Thyroid gland (tissue), 4 donors: ENCODE results near the gene AKAP12. TPM values are rescaled to one million over a fixed set of nuclear protein-coding genes. Genes with fewer than 3 reads are reported as not detected.

ENCODE experiments used
- DNase-seq, 2 donors: peaks; one replicate each; pipeline ENCODE4 v3.0.0-alpha.2; 2019
- H3K27ac ChIP-seq, 3 donors: fragments of 200-600 bp; sonication (generic); 1 replicate in 2 of 3; 2 replicates in 1 of 3; pipeline ENCODE4 v1.5.1; 2016 to 2019; ENCODE audit warnings: mild to moderate bottlenecking in 1 of 3, moderate library complexity in 1 of 3
- H3K27me3 ChIP-seq: fragments of 200-600 bp; sonication (generic); one replicate; pipeline ENCODE4 v1.5.1; 2019
- H3K36me3 ChIP-seq, 2 donors: fragments of 200-600 bp; sonication (generic); one replicate each; pipeline ENCODE4 v1.5.1; 2016 to 2019
- H3K4me1 ChIP-seq, 2 donors: fragments of 200-600 bp; sonication (generic); one replicate each; pipeline ENCODE4 v1.5.1; 2017 to 2019
- H3K4me3 ChIP-seq, 3 donors: fragments of 200-600 bp; sonication (generic); replicated peaks in 1 of 3; 1 replicate in 2 of 3; 2 replicates in 1 of 3; pipeline ENCODE4 v1.5.1; 2016; ENCODE audit warnings: mild to moderate bottlenecking in 1 of 3
- H3K9me3 ChIP-seq: fragments of 200-600 bp; sonication (generic); one replicate; pipeline ENCODE4 v1.5.1; 2017
- CTCF ChIP-seq, 6 experiments: fragments of 200-600 bp in 3 of 6; fragments of 450-650 bp in 3 of 6; sonication (generic) in 3 of 6; IDR thresholded peaks; one replicate each; pipeline ENCODE4 v1.5.1; 2016 to 2019; ENCODE audit warnings: antibody characterized with exemption in 6 of 6, mild to moderate bottlenecking in 2 of 6, inconsistent platforms in 1 of 6, moderate library complexity in 1 of 6
- POLR2A ChIP-seq, 2 donors: fragments of 450-650 bp; IDR thresholded peaks; one replicate each; pipeline ENCODE4 v1.6.1; 2017; ENCODE audit warnings: antibody characterized with exemption in 2 of 2, mild to moderate bottlenecking in 2 of 2, moderate library complexity in 1 of 2
- WGBS, 2 donors: methylation state at CpG; one replicate each; pipeline ENCODE4 v1.1.5; 2017; 5-methylcytosine and 5-hydroxymethylcytosine counted together
- intact Hi-C: fragments of 100-400 bp; cut with DNase I; formaldehyde crosslinking; loops from one replicate; pipeline ENCODE4 v1.15.1; 2023
- total RNA-seq, 4 donors: library from RNA; depleted of rRNA; stranded (reverse); fragments of >200 nt; gene quantifications; one replicate each; pipeline ENCODE4 v1.2.3, GENCODE V29; 2016

AKAP12 gene
- total RNA-seq, 4 donors from 2014 or later, result 50.7 to 108 (median 79.4) TPM

GRCh38 chr6:151225919-151226318 lies 13.8 kb upstream of the AKAP12 start:
- Histone ChIP-seq H3K4me1 (no peaks in the 10 kb centered on the region), H3K9me3 (no peaks in the 10 kb centered on the region), H3K4me3 (no peak overlapping the region), H3K27ac (no peak overlapping the region), H3K27me3 (no peaks in the 10 kb centered on the region), H3K36me3 (no peaks in the 10 kb centered on the region)
- WGBS, 2 donors, result 94% methylated on average over 11 of the region's 11 CpGs
- intact Hi-C loops, result no loop called here
- DNase-seq, result no peak
- TF ChIP-seq POLR2A (IDR thresholded peaks at IDR 0.05) (no peak), CTCF (IDR thresholded peaks at IDR 0.05) (no peak)

GRCh38 chr6:151228788-151229400 lies 10.9 kb upstream of the AKAP12 start:
- H3K36me3 ChIP-seq, result no peaks in the 10 kb centered on the region
- TF ChIP-seq CTCF (IDR thresholded peaks at IDR 0.05), result no peak
- no peak for TF ChIP-seq POLR2A (IDR thresholded peaks at IDR 0.05)
- no peaks in the 10 kb centered on the region for H3K9me3 ChIP-seq
- 90 to 94% methylated on average over 3 of the region's 3 CpGs for WGBS, 2 donors
- no peak overlapping the region for H3K27ac ChIP-seq
- no peaks in the 10 kb centered on the region for H3K27me3 ChIP-seq
- intact Hi-C loops, result no loop called here
- H3K4me3 ChIP-seq, result no peak overlapping the region
- H3K4me1 ChIP-seq, result no peaks in the 10 kb centered on the region
- DNase-seq, result no peak

- intact Hi-C loops, result no loop called here
- Histone ChIP-seq H3K9me3 (no peaks in the 10 kb centered on the region), H3K27ac (no peak overlapping the region), H3K4me1 (no peaks in the 10 kb centered on the region), H3K27me3 (no peaks in the 10 kb centered on the region), H3K4me3 (no peak overlapping the region), H3K36me3 (no peaks in the 10 kb centered on the region)
- no peak for DNase-seq
- TF ChIP-seq CTCF (IDR thresholded peaks at IDR 0.05) (no peak), POLR2A (IDR thresholded peaks at IDR 0.05) (no peak)
- WGBS, 2 donors, result 86 to 93% methylated on average over 11 of the region's 11 CpGs
These were observed 10.1 kb upstream of the AKAP12 start for GRCh38 chr6:151229401-151230276.

DNA sequence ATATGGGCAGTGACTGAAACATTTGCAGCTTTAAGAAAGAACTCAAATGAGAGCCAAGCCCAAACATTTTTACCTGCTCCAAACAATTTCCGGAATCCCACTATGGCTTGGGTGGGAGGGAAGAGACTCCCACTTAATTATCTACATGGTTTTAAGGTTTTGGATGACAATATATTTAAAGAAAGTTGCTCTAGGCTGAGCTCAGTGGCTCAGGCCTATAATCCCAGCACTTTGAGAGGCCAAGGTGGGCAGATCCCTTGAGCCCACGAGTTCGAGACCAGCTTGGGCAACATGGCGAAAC lies 9.5 kb upstream of the AKAP12 start:
- no peaks in the 10 kb centered on the region for H3K9me3 ChIP-seq
- no peaks in the 10 kb centered on the region for H3K27me3 ChIP-seq
- H3K27ac ChIP-seq, result no peak overlapping the region
- no peak for TF ChIP-seq CTCF (IDR thresholded peaks at IDR 0.05)
- no peak for TF ChIP-seq POLR2A (IDR thresholded peaks at IDR 0.05)
- H3K4me1 ChIP-seq, result no peaks in the 10 kb centered on the region
- H3K4me3 ChIP-seq, result no peak overlapping the region
- no peaks in the 10 kb centered on the region for H3K36me3 ChIP-seq
- intact Hi-C loops, result no loop called here
- no peak for DNase-seq
- 98 to 100% methylated on average over 4 of the region's 4 CpGs for WGBS, 2 donors

GRCh38 chr6:151232899-151233298 lies 6.9 kb upstream of the AKAP12 start:
- Histone ChIP-seq H3K9me3 (no peaks in the 10 kb centered on the region), H3K27ac (no peak overlapping the region), H3K36me3 (no peaks in the 10 kb centered on the region), H3K4me1 (no peaks in the 10 kb centered on the region), H3K4me3 (no peak overlapping the region), H3K27me3 (no peaks in the 10 kb centered on the region)
- no peak for DNase-seq
- no peak for TF ChIP-seq POLR2A (IDR thresholded peaks at IDR 0.05)
- no peak for TF ChIP-seq CTCF (IDR thresholded peaks at IDR 0.05)
- whole genome bisulfite sequencing, 2 donors, result 84 to 87% methylated on average over 1 of the region's 1 CpG
- intact Hi-C loops, result no loop called here
